Measurements from ENCODE around the gene STATH. TPM values are rescaled to one million over a fixed set of nuclear protein-coding genes. Genes with fewer than 3 reads are reported as not detected.

STATH gene, protein sequence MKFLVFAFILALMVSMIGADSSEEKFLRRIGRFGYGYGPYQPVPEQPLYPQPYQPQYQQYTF
- total RNA-seq, result not detected

- no peak for DNase-seq
- peaks cover 0 to 3% of the 10 kb centered on the region in 2 donors for H3K9me3 Mint-ChIP-seq
Observed at GRCh38 chr4:69995526-69996016, at the start of gene STATH. TSS of gene STATH (plus strand) at chr4:69995966. CDS start at chr4:69998438, 2,472 bp downstream.

GRCh38 chr4:69951602-69952001 lies 44.2 kb upstream of the STATH start:
- no peak for ATAC-seq (replicated peaks in 1 of 2)
- Mint-ChIP-seq H3K4me1 (ENCODE audit: low read depth) (no peaks in the 10 kb centered on the region), H3K27ac (no peak overlapping the region), H3K4me3 (no peak overlapping the region), H3K9me3 (no peaks in the 10 kb centered on the region), H3K27me3 (ENCODE audit: low read depth) (no peaks in the 10 kb centered on the region), H3K36me3 (ENCODE audit: insufficient read depth in 2 of 2) (no peaks in the 10 kb centered on the region)
- no peak for DNase-seq

More at GRCh38 chr4:69995526-69996016, at the start of gene STATH:
- no peak within 1 kb of the TSS for H3K4me3 Mint-ChIP-seq
- H3K27me3 Mint-ChIP-seq (ENCODE audit: low read depth), result peaks cover 6% of the 10 kb centered on the region
- no peaks in the 10 kb centered on the region for H3K4me1 Mint-ChIP-seq (ENCODE audit: low read depth)
- ATAC-seq (replicated peaks in 1 of 2), result no peak
- no peaks in the 10 kb centered on the region for H3K36me3 Mint-ChIP-seq (ENCODE audit: insufficient read depth in 2 of 2)
- H3K27ac Mint-ChIP-seq, result no peak within 1 kb of the TSS

GRCh38 chr4:69957209-69957608 lies 38.6 kb upstream of the STATH start:
- H3K27ac Mint-ChIP-seq, result no peak overlapping the region
- DNase-seq (no peak), ATAC-seq (replicated peaks in 1 of 2) (no peak)
- no peak overlapping the region for H3K4me3 Mint-ChIP-seq
- H3K4me1 Mint-ChIP-seq (ENCODE audit: low read depth), result no peaks in the 10 kb centered on the region
- no peaks in the 10 kb centered on the region for H3K27me3 Mint-ChIP-seq (ENCODE audit: low read depth)
- H3K9me3 Mint-ChIP-seq, result no peaks in the 10 kb centered on the region
- no peaks in the 10 kb centered on the region for H3K36me3 Mint-ChIP-seq (ENCODE audit: insufficient read depth in 2 of 2)

DNA sequence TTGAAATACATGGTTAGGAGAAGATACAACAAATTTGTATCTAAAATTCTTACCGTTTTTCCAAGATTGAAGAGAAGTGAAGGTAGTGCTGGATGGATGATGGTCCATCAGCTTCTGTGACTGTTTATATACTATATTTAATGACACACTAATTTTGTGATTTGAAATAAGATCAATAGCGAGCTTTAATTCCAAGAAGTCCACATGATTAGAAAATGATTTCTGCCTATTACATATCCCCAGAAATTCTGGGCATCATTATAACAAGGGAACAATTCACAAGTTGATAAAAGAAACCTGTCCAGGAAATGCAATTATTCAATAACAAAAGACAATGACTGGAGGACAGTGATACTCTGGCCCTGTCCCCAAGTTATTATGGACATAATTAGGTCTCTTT lies 30.1 kb upstream of the STATH start, which contains the start of gene CSN2:
TSS of gene CSN2 (minus strand) at position 101 of the 400 bp plus-strand sequence. CDS start 4,733 bp downstream, outside the sequence.
- H3K27me3 Mint-ChIP-seq (ENCODE audit: low read depth), result no peaks in the 10 kb centered on the region
- no peak for DNase-seq
- ATAC-seq (replicated peaks in 1 of 2), result no peak
- H3K4me3 Mint-ChIP-seq, result no peak within 1 kb of the TSS
- no peak within 1 kb of the TSS for H3K27ac Mint-ChIP-seq
- H3K36me3 Mint-ChIP-seq (ENCODE audit: insufficient read depth in 2 of 2), result no peaks in the 10 kb centered on the region
- H3K9me3 Mint-ChIP-seq, result no peaks in the 10 kb centered on the region
- no peaks in the 10 kb centered on the region for H3K4me1 Mint-ChIP-seq (ENCODE audit: low read depth)

GRCh38 chr4:69970071-69970470 lies 25.7 kb upstream of the STATH start:
- H3K4me1 Mint-ChIP-seq (ENCODE audit: low read depth), result no peaks in the 10 kb centered on the region
- H3K27me3 Mint-ChIP-seq (ENCODE audit: low read depth), result no peaks in the 10 kb centered on the region
- no peak overlapping the region for H3K4me3 Mint-ChIP-seq
- no peak overlapping the region for H3K27ac Mint-ChIP-seq
- DNase-seq (no peak), ATAC-seq (replicated peaks in 1 of 2) (no peak)
- peaks cover 0 to 2% of the 10 kb centered on the region in 2 donors for H3K9me3 Mint-ChIP-seq
- no peaks in the 10 kb centered on the region for H3K36me3 Mint-ChIP-seq (ENCODE audit: insufficient read depth in 2 of 2)

DNA sequence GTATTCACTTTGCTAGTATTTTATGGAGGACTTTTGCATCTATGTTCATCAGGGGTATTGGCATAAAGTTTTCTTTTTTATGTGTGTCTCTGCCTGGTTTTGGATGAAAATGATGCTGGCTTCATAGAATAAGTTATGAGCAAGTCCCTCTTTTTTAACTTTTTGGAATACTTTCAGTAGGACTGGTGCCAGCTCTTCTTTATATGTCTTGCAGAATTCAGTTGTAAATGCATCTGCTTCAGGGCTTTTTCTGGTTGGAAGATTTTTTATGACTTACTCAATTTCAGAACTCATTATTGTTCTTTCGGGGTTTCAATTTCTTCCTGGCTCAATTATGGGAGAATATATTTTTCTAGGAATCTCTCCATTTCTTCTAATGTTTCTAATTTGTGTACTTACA lies 21.1 kb upstream of the STATH start:
- ATAC-seq (replicated peaks in 1 of 2), result no peak
- Mint-ChIP-seq H3K27me3 (ENCODE audit: low read depth) (no peaks in the 10 kb centered on the region), H3K4me1 (ENCODE audit: low read depth) (no peaks in the 10 kb centered on the region), H3K4me3 (no peak overlapping the region), H3K27ac (no peak overlapping the region), H3K36me3 (ENCODE audit: insufficient read depth in 2 of 2) (no peaks in the 10 kb centered on the region), H3K9me3 (peaks cover 0 to 3% of the 10 kb centered on the region in 2 donors)
- DNase-seq, result no peak

GRCh38 chr4:69977582-69977981 lies 18.2 kb upstream of the STATH start:
- no peak overlapping the region for H3K4me3 Mint-ChIP-seq
- DNase-seq (no peak), ATAC-seq (replicated peaks in 1 of 2) (no peak)
- H3K9me3 Mint-ChIP-seq, result peaks cover 0 to 4% of the 10 kb centered on the region in 2 donors
- H3K27me3 Mint-ChIP-seq (ENCODE audit: low read depth), result no peaks in the 10 kb centered on the region
- H3K36me3 Mint-ChIP-seq (ENCODE audit: insufficient read depth in 2 of 2), result no peaks in the 10 kb centered on the region
- H3K27ac Mint-ChIP-seq, result no peak overlapping the region
- no peaks in the 10 kb centered on the region for H3K4me1 Mint-ChIP-seq (ENCODE audit: low read depth)

DNA sequence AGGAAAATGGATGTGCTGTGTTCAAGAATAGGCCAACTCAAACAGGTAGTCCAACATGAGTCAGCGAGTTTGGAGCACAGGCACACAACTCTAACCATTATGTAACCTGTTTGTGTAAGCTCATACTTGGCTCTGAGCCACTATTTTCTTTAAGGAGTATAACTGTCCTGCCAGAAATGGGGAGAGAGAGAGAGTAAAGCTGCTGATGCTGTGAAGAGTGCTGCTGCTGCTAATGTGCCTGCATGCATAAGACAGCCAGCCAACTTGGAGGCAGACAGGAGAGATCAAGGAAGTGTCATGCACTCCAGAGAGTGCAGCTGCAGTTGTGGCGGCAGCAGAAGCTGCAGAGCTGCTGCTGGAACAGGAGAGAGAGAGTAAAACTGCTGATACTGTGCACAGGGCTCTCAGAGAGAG lies 11.7 kb upstream of the STATH start:
- Mint-ChIP-seq H3K9me3 (peaks cover 0 to 1% of the 10 kb centered on the region in 2 donors), H3K36me3 (ENCODE audit: insufficient read depth in 2 of 2) (no peaks in the 10 kb centered on the region), H3K4me3 (no peak overlapping the region), H3K27ac (no peak overlapping the region), H3K4me1 (ENCODE audit: low read depth) (no peaks in the 10 kb centered on the region), H3K27me3 (ENCODE audit: low read depth) (no peaks in the 10 kb centered on the region)
- ATAC-seq (replicated peaks in 1 of 2) (no peak), DNase-seq (no peak)

DNA sequence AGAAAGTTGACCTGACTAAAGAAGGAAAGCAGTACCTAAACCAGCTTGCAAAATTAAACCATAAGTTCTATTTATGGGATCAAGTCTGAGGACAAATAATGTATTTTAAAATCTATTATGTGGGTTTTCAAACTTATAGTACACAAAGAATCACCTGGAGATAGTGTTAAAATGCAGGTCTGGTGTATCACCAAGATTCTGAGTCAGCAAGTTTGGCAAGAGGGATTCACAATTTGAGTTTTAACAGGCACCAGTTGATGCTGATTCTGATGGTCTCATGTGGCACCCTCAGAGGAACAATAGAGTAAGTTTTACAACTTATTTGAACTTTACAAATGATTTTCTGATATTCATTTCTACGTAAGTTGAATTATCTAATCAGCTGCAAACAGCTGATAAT lies 9.1 kb upstream of the STATH start:
- H3K36me3 Mint-ChIP-seq (ENCODE audit: insufficient read depth in 2 of 2), result no peaks in the 10 kb centered on the region
- no peaks in the 10 kb centered on the region for H3K27me3 Mint-ChIP-seq (ENCODE audit: low read depth)
- ATAC-seq (replicated peaks in 1 of 2) (no peak), DNase-seq (no peak)
- H3K9me3 Mint-ChIP-seq, result no peaks in the 10 kb centered on the region
- H3K4me1 Mint-ChIP-seq (ENCODE audit: low read depth), result no peaks in the 10 kb centered on the region
- no peak overlapping the region for H3K27ac Mint-ChIP-seq
- no peak overlapping the region for H3K4me3 Mint-ChIP-seq

DNA sequence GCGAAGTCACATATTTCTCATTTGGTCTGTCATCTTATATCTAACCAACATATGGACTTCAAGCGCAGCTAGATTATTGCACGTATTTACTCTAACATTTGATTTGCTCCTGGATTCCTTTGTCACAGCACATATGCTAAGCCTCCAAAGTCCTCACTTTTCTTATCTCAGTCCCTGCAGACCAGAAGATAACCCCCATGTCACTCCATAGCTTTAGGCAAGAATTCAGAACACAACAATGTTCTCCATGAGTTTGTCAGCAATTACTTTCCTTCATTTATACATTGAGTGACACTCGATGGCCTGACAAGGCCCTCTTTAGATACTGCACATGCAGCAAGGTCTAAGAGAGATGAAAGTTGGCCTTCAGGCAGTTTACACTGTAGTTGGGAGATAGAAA lies 4.8 kb upstream of the STATH start:
- Mint-ChIP-seq H3K9me3 (no peaks in the 10 kb centered on the region), H3K27ac (no peak overlapping the region), H3K27me3 (ENCODE audit: low read depth) (no peaks in the 10 kb centered on the region), H3K36me3 (ENCODE audit: insufficient read depth in 2 of 2) (no peaks in the 10 kb centered on the region), H3K4me1 (ENCODE audit: low read depth) (no peaks in the 10 kb centered on the region), H3K4me3 (no peak overlapping the region)
- no peak for ATAC-seq (replicated peaks in 1 of 2)
- no peak for DNase-seq

- Mint-ChIP-seq H3K4me3 (no peak overlapping the region), H3K4me1 (ENCODE audit: low read depth) (no peaks in the 10 kb centered on the region), H3K36me3 (ENCODE audit: insufficient read depth in 2 of 2) (no peaks in the 10 kb centered on the region), H3K27me3 (ENCODE audit: low read depth) (peaks cover 6% of the 10 kb centered on the region), H3K27ac (no peak overlapping the region), H3K9me3 (peaks cover 0 to 3% of the 10 kb centered on the region in 2 donors)
- ATAC-seq (replicated peaks in 1 of 2) (no peak), DNase-seq (no peak)
Observed at GRCh38 chr4:69994782-69995181, 984 bp upstream of the STATH start.

- no peak for DNase-seq
- H3K4me3 Mint-ChIP-seq, result no peak overlapping the region
- no peak overlapping the region for H3K27ac Mint-ChIP-seq
- H3K4me1 Mint-ChIP-seq (ENCODE audit: low read depth), result no peaks in the 10 kb centered on the region
- peaks cover 0 to 3% of the 10 kb centered on the region in 2 donors for H3K9me3 Mint-ChIP-seq
- ATAC-seq (replicated peaks in 1 of 2), result no peak
- peaks cover 6% of the 10 kb centered on the region for H3K27me3 Mint-ChIP-seq (ENCODE audit: low read depth)
- H3K36me3 Mint-ChIP-seq (ENCODE audit: insufficient read depth in 2 of 2), result no peaks in the 10 kb centered on the region
Observed at GRCh38 chr4:69999420-69999819, 3.7 kb downstream of the STATH start.

- H3K9me3 Mint-ChIP-seq, result peaks cover 0 to 3% of the 10 kb centered on the region in 2 donors
- peaks cover 6% of the 10 kb centered on the region for H3K27me3 Mint-ChIP-seq (ENCODE audit: low read depth)
- no peak for DNase-seq
- no peaks in the 10 kb centered on the region for H3K4me1 Mint-ChIP-seq (ENCODE audit: low read depth)
- H3K36me3 Mint-ChIP-seq (ENCODE audit: insufficient read depth in 2 of 2), result no peaks in the 10 kb centered on the region
- no peak overlapping the region for H3K27ac Mint-ChIP-seq
- no peak for ATAC-seq (replicated peaks in 1 of 2)
- no peak overlapping the region for H3K4me3 Mint-ChIP-seq
Observed at GRCh38 chr4:70000711-70001110, 4.9 kb downstream of the STATH start.

- peaks cover 6% of the 10 kb centered on the region for H3K27me3 Mint-ChIP-seq (ENCODE audit: low read depth)
Observed at GRCh38 chr4:70002507-70002906, 6.7 kb downstream of the STATH start.

More at GRCh38 chr4:70002507-70002906, 6.7 kb downstream of the STATH start:
- DNase-seq (no peak), ATAC-seq (replicated peaks in 1 of 2) (no peak)
- no peaks in the 10 kb centered on the region for H3K36me3 Mint-ChIP-seq (ENCODE audit: insufficient read depth in 2 of 2)
- H3K4me3 Mint-ChIP-seq, result no peak overlapping the region
- peaks cover 0 to 3% of the 10 kb centered on the region in 2 donors for H3K9me3 Mint-ChIP-seq
- H3K4me1 Mint-ChIP-seq (ENCODE audit: low read depth), result no peaks in the 10 kb centered on the region
- no peak overlapping the region for H3K27ac Mint-ChIP-seq

Measured in activated T-cell treated with anti-CD3 and anti-CD28 coated beads, Interleukin-2, amount 50 U/mL, for 72 hours (primary cell).